Keratinocyte (primary cell): Measurements from ENCODE around the gene C1RL. TPM values are rescaled to one million over a fixed set of nuclear protein-coding genes. Genes with fewer than 3 reads are reported as not detected.

Experiments
- DNase-seq: peaks from one replicate; pipeline ENCODE4 v3.0.0-alpha.2; 2011; ENCODE audit warnings: low read depth, missing footprints, low spot score
- FAIRE-seq: peaks from 2 replicates; lab custom pipeline; 2011; peaks lifted over from hg19 to GRCh38; lab: Jason Lieb, UNC
- H2AFZ ChIP-seq: 2 replicates; pipeline ENCODE4 v1.6.0; 2012; ENCODE audit warnings: low read length, control low read depth, inconsistent platforms; ENCODE audit not compliant: control insufficient read depth
- H3K27ac ChIP-seq: 2 replicates; pipeline ENCODE4 v1.5.1; 2011; ENCODE audit warnings: low read length; ENCODE audit not compliant: control insufficient read depth, insufficient read depth
- H3K27me3 ChIP-seq: 3 replicates; pipeline ENCODE4 v1.6.0; 2011; ENCODE audit warnings: low read length; ENCODE audit not compliant: control insufficient read depth, insufficient read depth; ENCODE audit errors: extremely low read depth
- H3K36me3 ChIP-seq, 2 experiments: 2 replicates in 1 of 2; 3 replicates in 1 of 2; pipeline ENCODE4 v1.5.1; 2011; ENCODE audit warnings: low read length in 2 of 2, mild to moderate bottlenecking in 1 of 2; ENCODE audit not compliant: control insufficient read depth in 2 of 2, insufficient read depth in 2 of 2; ENCODE audit errors: extremely low read depth in 1 of 2
- H3K4me1 ChIP-seq: 3 replicates; pipeline ENCODE4 v1.5.1; 2011; ENCODE audit warnings: low read length; ENCODE audit not compliant: control insufficient read depth, insufficient read depth; ENCODE audit errors: extremely low read depth
- H3K4me2 ChIP-seq: 3 replicates; pipeline ENCODE4 v1.6.0; 2011; ENCODE audit warnings: low read depth, low read length; ENCODE audit not compliant: control insufficient read depth, insufficient read depth; ENCODE audit errors: extremely low read depth
- H3K4me3 ChIP-seq, 3 experiments: fragments of 200-600 bp in 1 of 3; sonication (generic) in 1 of 3; 2 replicates in 2 of 3; 3 replicates in 1 of 3; pipeline ENCODE4 v1.5.1; 2011 to 2016; ENCODE audit warnings: low read length in 3 of 3, mild to moderate bottlenecking in 3 of 3, control low read depth in 2 of 3, inconsistent platforms in 1 of 3, low read depth in 1 of 3, mixed read lengths in 1 of 3, mixed run types in 1 of 3, moderate library complexity in 1 of 3; ENCODE audit not compliant: control insufficient read depth in 2 of 3, insufficient read depth in 2 of 3; ENCODE audit errors: extremely low read depth in 1 of 3
- H3K79me2 ChIP-seq: 2 replicates; pipeline ENCODE4 v1.6.0; 2012; ENCODE audit warnings: low read length; ENCODE audit not compliant: control insufficient read depth, insufficient read depth
- H3K9ac ChIP-seq: 3 replicates; pipeline ENCODE4 v1.6.0; 2011; ENCODE audit warnings: low read length; ENCODE audit not compliant: control insufficient read depth, insufficient read depth; ENCODE audit errors: extremely low read depth
- H3K9me1 ChIP-seq: 3 replicates; pipeline ENCODE4 v1.6.0; 2011; ENCODE audit warnings: low read length; ENCODE audit not compliant: control insufficient read depth, insufficient read depth; ENCODE audit errors: extremely low read depth
- H3K9me3 ChIP-seq: 2 replicates; pipeline ENCODE4 v1.5.1; 2012; ENCODE audit warnings: low read depth, low read length; ENCODE audit not compliant: control insufficient read depth
- H4K20me1 ChIP-seq: 3 replicates; pipeline ENCODE4 v1.6.0; 2011; ENCODE audit warnings: low read length; ENCODE audit not compliant: control insufficient read depth, insufficient read depth; ENCODE audit errors: extremely low read depth
- EZH2 ChIP-seq: IDR thresholded peaks from one replicate; pipeline ENCODE4 v1.6.1; 2012; ENCODE audit warnings: inconsistent platforms, mild to moderate bottlenecking, low read length, moderate library complexity
- dilution Hi-C: fragments of 300-500 bp; cut with MboI; formaldehyde crosslinking; loops from one replicate; pipeline ENCODE4 v1.7.0; 2020; ENCODE audit warnings: low sequenced_read_pairs; ENCODE audit not compliant: extremely low pct_ligation_motif_present
- polyA plus RNA-seq, 5 experiments: library from polyadenylated mRNA; depleted of rRNA in 3 of 5; stranded (reverse) in 3 of 5; stranded (forward) in 1 of 5; unstranded in 1 of 5; fragments of >200 nt; gene quantifications; 1 replicate in 1 of 5; 2 replicates in 3 of 5; 3 replicates in 1 of 5; pipeline versions ENCODE4 v1.2.1 to v1.2.3, GENCODE V29; 2011 to 2012; ENCODE audit warnings: missing spikeins in 2 of 5, low read depth in 1 of 5, low replicate concordance in 1 of 5
- TF ChIP-seq, protein P1 (sequence below), 3 experiments: IDR thresholded peaks in 1 of 3; conservative IDR thresholded peaks in 1 of 3; optimal IDR thresholded peaks in 1 of 3; 2 replicates in 2 of 3; 3 replicates in 1 of 3; pipeline versions ENCODE3 to v1.5.1; 2011; ENCODE audit warnings: low read length in 3 of 3, mild to moderate bottlenecking in 3 of 3, moderate library complexity in 2 of 3, control low read depth in 1 of 3, inconsistent platforms in 1 of 3; ENCODE audit not compliant: insufficient read depth in 2 of 3; ENCODE audit errors: extremely low read depth in 1 of 3

C1RL gene
- polyA plus RNA-seq, 1 donor (not counting 4 experiments of a cell fraction or from before 2014, with no cell fraction given), result 9.3 TPM

DNA sequence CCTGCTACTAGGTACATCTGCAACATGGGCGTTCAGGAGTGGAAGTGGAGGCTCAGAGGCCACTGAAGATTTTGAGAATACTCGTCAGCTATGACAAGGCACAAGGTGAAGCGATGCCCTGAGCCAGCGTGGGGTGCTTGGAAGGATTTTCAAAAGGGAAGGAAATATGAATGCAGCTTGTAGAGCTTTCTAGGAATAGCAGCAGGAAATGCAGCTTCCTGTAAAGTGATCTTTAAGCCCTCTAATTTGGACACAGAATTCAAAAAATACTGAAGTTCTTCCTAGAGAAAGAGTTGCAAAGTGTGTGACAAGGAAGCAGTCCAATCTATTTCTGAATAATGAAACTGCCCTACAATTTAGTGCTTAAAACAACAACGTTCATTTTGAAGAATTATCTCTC is 61.7 kb downstream of the C1RL start:
- Histone ChIP-seq H3K4me1 (no peaks in the 10 kb centered on the region), H3K4me3 (no peak overlapping the region), H3K79me2 (no peaks in the 10 kb centered on the region), H3K27me3 (no peaks in the 10 kb centered on the region), H2AFZ (no peak overlapping the region), H3K9ac (no peak overlapping the region), H3K9me3 (no peaks in the 10 kb centered on the region), H3K9me1 (no peaks in the 10 kb centered on the region), H3K4me2 (no peak overlapping the region), H3K27ac (no peak overlapping the region), H3K36me3 (no peaks in the 10 kb centered on the region), H4K20me1 (no peaks in the 10 kb centered on the region)
- TF ChIP-seq, protein P1, sequence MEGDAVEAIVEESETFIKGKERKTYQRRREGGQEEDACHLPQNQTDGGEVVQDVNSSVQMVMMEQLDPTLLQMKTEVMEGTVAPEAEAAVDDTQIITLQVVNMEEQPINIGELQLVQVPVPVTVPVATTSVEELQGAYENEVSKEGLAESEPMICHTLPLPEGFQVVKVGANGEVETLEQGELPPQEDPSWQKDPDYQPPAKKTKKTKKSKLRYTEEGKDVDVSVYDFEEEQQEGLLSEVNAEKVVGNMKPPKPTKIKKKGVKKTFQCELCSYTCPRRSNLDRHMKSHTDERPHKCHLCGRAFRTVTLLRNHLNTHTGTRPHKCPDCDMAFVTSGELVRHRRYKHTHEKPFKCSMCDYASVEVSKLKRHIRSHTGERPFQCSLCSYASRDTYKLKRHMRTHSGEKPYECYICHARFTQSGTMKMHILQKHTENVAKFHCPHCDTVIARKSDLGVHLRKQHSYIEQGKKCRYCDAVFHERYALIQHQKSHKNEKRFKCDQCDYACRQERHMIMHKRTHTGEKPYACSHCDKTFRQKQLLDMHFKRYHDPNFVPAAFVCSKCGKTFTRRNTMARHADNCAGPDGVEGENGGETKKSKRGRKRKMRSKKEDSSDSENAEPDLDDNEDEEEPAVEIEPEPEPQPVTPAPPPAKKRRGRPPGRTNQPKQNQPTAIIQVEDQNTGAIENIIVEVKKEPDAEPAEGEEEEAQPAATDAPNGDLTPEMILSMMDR (optimal IDR thresholded peaks at IDR 0.05 in 1 of 3, IDR thresholded peaks at IDR 0.05 in 1 of 3, conservative IDR thresholded peaks at IDR 0.05 in 1 of 3; ENCODE audit: extremely low read depth in 1 of 3, insufficient read depth in 2 of 3, low read length in 3 of 3), result no peak
- TF ChIP-seq EZH2, result no peak
- FAIRE-seq (no peak), DNase-seq (no peak)
- dilution Hi-C loops, result no loop called here

DNA sequence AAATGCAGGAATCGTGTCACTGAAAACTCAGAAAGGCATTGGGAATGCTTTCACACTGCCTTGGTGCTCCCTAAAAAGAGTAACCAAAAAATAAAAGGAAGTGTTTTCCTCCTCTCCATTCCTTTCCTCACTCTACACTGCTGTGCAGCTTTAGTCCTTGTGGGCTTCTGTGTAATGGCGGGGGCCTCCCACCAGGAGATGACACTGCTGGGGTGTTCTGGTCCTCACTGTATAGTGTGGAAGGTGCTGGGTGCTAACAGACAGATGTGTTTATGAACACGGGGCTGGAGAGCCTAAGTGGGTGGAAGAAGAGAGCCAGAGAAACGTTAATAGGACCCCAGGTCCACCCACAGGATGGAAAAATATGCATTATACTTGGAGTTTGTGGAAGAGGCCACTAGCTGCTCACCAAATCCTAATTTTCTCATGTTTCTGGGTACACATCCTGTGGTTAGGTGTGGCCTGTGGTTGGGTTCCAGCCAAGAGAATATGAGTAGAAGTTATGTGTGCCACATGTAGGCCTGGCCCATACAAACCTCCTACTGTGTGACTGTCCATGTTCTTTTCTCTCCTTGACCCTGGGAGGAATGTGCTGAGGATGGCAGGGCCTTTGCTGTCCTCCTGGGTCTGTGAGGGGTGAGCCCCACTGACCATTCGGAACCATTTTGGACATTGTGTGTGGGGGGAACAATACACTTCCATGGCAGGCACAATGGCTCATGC is 62.5 kb downstream of the C1RL start:
- H3K27ac ChIP-seq, result no peak overlapping the region
- H3K9ac ChIP-seq, result no peak overlapping the region
- no peak overlapping the region for H2AFZ ChIP-seq
- H3K4me3 ChIP-seq, result no peak overlapping the region
- no peaks in the 10 kb centered on the region for H3K4me1 ChIP-seq
- FAIRE-seq, result no peak
- H3K4me2 ChIP-seq, result no peak overlapping the region
- H3K27me3 ChIP-seq, result no peaks in the 10 kb centered on the region
- H3K36me3 ChIP-seq, result no peaks in the 10 kb centered on the region
- DNase-seq, result no peak
- no peak for TF ChIP-seq EZH2
- TF ChIP-seq, protein P1 (optimal IDR thresholded peaks at IDR 0.05 in 1 of 3, IDR thresholded peaks at IDR 0.05 in 1 of 3, conservative IDR thresholded peaks at IDR 0.05 in 1 of 3; ENCODE audit: extremely low read depth in 1 of 3, insufficient read depth in 2 of 3, low read length in 3 of 3), result no peak
- H3K9me3 ChIP-seq, result no peaks in the 10 kb centered on the region
- no peaks in the 10 kb centered on the region for H3K79me2 ChIP-seq
- dilution Hi-C loops, result no loop called here
- no peaks in the 10 kb centered on the region for H4K20me1 ChIP-seq
- H3K9me1 ChIP-seq, result no peaks in the 10 kb centered on the region
